Omental fat pad (tissue), 4 donors: ENCODE results near the gene XPO6. TPM values are rescaled to one million over a fixed set of nuclear protein-coding genes. Genes with fewer than 3 reads are reported as not detected.

Experiments
- ATAC-seq: fragments of 150-250 bp; one replicate; pipeline ENCODE4 v1.9.1; 2016; ENCODE audit warnings: mild to moderate bottlenecking, moderate library complexity; ENCODE audit not compliant: low FRiP score
- DNase-seq: peaks from one replicate; pipeline ENCODE4 v3.0.0-alpha.2; 2019; ENCODE audit warnings: low spot score
- total RNA-seq, 4 donors: library from RNA; depleted of rRNA; stranded (reverse); fragments of >200 nt; gene quantifications; one replicate each; pipeline ENCODE4 v1.1.0, GENCODE V29; 2016
- TF ChIP-seq, protein P1 (sequence below), 3 donors: fragments of 450-650 bp; IDR thresholded peaks; one replicate each; pipeline ENCODE4 v1.5.1; 2016 to 2017; ENCODE audit warnings: antibody characterized with exemption in 3 of 3, mild to moderate bottlenecking in 3 of 3, moderate library complexity in 2 of 3

XPO6 gene
- total RNA-seq, 4 donors from 2014 or later = 59.5 to 162 (median 118) TPM

DNA sequence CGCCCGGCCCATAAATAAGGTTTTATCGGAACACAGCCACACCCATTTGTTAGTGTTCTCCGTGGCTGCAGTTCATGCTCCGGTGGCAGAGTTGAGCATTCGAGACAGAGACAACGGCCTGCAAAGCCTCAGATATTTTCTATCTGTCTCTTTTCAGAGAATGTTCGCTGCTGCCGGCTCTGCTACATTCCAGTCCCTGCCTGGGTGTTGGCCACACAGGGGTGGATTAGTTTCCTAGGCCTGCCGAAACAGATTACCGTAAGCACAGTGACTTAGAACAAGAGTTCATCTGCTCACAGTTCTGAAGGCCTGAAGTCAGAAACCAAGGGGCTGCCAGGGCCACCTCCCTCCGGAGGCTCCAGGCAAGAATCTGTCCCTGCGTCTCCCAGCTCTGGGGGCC is 129.1 kb downstream of the XPO6 start:
- TF ChIP-seq, protein P1, sequence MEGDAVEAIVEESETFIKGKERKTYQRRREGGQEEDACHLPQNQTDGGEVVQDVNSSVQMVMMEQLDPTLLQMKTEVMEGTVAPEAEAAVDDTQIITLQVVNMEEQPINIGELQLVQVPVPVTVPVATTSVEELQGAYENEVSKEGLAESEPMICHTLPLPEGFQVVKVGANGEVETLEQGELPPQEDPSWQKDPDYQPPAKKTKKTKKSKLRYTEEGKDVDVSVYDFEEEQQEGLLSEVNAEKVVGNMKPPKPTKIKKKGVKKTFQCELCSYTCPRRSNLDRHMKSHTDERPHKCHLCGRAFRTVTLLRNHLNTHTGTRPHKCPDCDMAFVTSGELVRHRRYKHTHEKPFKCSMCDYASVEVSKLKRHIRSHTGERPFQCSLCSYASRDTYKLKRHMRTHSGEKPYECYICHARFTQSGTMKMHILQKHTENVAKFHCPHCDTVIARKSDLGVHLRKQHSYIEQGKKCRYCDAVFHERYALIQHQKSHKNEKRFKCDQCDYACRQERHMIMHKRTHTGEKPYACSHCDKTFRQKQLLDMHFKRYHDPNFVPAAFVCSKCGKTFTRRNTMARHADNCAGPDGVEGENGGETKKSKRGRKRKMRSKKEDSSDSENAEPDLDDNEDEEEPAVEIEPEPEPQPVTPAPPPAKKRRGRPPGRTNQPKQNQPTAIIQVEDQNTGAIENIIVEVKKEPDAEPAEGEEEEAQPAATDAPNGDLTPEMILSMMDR (IDR thresholded peaks at IDR 0.05) = no peak
- ATAC-seq = no peak
- no peak for DNase-seq

DNA sequence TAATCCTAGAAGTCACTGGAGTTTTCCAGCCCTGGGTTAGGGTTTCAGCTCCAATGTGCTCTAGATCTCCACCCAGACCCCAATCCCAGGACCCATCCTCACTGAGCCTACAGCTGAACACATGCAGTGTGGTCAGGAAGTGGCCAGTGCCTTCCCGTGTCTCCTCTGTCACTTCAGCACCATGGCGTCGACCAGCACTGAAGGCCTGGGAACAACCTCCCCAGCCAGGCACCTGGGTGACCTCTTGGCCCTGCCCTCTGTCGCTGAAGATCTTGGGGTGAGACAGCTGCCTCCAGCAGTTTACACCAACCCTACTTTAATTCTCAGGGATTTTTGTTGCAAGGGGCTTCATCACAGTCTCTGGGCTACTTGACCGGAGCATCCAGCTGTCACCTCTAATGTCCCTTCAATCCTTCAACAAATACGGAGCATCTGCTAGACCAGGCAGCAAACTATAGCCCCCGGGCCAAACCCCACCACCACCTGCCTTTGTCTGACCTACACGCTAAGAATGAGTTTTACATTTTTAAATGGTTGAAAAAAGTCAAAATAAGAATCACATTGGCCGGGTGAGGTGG is 130.3 kb downstream of the XPO6 start:
- DNase-seq = no peak
- TF ChIP-seq, protein P1 (IDR thresholded peaks at IDR 0.05) = no peak
- ATAC-seq = no peak

DNA sequence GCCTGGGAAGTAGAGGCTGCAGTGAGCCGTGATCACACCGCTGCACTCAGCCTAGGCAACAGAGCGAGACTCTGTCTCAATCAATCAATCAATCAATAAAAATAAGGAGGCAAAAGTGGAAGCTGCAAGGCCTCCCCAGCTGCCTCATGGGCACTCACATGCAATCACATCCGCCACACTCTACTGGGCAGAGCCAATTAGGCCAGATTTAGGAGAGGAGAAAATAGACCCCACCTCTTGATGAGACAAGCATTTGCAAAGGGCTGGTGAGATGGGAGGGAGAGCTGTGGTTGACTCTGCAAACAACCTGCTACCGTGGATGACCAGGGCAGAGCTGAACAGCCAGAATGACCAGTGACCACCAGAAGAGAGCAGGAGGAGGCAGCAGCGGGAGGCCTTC is 133.5 kb downstream of the XPO6 start:
- DNase-seq (no peak), ATAC-seq (no peak)

DNA sequence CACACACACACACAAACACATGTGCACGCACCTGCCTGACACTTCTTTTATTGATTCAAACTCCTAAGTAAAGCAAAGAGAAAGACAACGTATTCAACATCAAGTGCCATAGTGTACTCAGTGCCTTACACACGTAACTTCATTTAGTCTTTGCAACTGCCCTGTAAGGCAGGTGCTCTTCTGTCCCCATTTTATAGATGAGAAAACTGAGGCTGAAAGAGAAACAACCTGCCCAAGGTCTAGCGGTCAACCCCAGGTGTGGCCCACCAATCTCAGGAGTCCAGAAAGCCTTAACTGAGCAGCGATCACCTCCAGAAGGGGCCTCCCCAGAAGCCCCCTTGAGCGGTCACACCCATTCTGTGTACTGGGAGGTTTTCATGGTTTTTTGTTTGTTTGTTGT is 137.9 kb downstream of the XPO6 start:
- ATAC-seq (no peak), DNase-seq (no peak)
- TF ChIP-seq, protein P1 (IDR thresholded peaks at IDR 0.05) = no peak

More for the DNA sequence above, 133.5 kb downstream of the XPO6 start:
- TF ChIP-seq, protein P1 (IDR thresholded peaks at IDR 0.05) = no peak

DNA sequence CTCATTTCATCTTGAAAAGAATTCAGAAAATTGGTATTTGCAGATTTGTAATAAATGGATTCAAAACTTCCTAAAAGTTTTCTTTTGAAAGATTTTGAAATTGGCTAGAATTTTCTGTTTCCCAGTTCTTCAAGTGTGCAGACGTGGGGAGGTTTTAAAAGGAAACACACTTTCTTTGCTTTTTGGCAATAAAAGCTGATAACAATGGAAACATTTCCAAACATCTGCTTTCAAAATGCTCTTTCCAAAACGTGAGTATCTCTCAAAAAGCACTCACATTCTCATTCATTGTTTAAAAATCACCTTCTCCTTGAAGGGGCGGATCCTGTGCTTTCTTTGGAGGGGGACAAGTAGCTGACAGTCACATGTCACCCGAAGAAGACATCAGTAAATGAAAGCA is 139.7 kb downstream of the XPO6 start:
- TF ChIP-seq, protein P1 (IDR thresholded peaks at IDR 0.05) = no peak
- DNase-seq (no peak), ATAC-seq (no peak)

DNA sequence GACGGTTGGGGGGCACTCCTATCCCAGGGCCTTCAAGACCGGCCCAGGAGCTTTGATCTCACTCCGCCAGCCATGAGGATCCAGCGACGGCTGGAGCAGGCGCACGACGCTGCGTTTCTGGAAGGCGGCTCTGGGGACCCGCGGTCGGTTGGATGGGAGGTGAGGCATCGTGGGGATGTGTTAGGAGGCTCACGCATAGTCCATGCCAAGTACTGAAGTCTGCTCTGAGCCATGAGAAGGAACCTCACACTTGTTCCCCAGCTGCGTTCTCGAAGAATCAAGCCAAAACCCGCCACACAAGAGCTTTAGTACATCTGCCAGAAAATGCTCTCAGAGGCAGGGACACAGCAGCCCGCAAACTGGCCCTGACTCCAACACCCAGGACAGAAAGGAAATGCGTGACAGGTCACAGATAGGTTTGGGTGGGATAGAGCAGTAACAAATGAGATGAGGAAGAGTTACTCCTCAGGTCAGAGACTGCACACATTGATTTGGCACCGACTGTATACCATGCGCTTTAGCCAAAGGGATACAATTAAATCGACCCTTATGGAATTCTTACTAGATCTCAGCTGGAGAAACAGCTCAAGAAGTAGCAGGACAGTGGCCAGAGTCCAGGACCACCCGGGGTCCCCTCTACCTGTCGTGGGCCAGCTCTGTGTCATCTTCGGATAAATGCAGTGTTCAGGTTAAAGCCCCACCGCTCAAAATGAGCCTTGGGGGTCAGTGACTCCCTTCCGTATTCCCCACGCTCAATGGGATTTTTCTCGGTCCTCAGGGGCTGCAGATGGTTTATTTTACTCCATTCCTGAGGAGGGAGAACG is 141.6 kb downstream of the XPO6 start:
- DNase-seq (no peak), ATAC-seq (no peak)

More for the DNA sequence above, 141.6 kb downstream of the XPO6 start:
- TF ChIP-seq, protein P1 (IDR thresholded peaks at IDR 0.05) = no peak
